RKO (cell line): ENCODE measurements around the gene KATNA1.
"Not testable (repeated sequence)": the region's sequence is repeated elsewhere in the genome, so short reads cannot be mapped to it uniquely, and the experiment has no call there.

Experiments
- DNase-seq: peaks from one replicate; pipeline ENCODE4 v3.0.0-alpha.2; 2016; ENCODE audit warnings: low spot score

KATNA1 gene

GRCh38 chr6:149648148-149649145, at the start of gene KATNA1:
TSS of gene KATNA1 (minus strand) at chr6:149648714. CDS start at chr6:149638547, 10,167 bp downstream.
- peak; percentile 90 for DNase-seq

GRCh38 chr6:149698175-149698574, 49.7 kb upstream of the KATNA1 start:
- no peak for DNase-seq

GRCh38 chr6:149696901-149697300, 48.4 kb upstream of the KATNA1 start:
- no peak for DNase-seq

GRCh38 chr6:149694921-149695320, 46.4 kb upstream of the KATNA1 start:
- DNase-seq = no peak

GRCh38 chr6:149691201-149691600, 42.7 kb upstream of the KATNA1 start:
- DNase-seq = no peak

- DNase-seq = no peak
These were observed 37.7 kb upstream of the KATNA1 start for GRCh38 chr6:149686230-149686629.

GRCh38 chr6:149683256-149683859, 34.8 kb upstream of the KATNA1 start:
- no peak for DNase-seq

- DNase-seq = not testable (repeated sequence)
These were observed 33.3 kb upstream of the KATNA1 start for GRCh38 chr6:149681845-149682244.

GRCh38 chr6:149681209-149681608, 32.7 kb upstream of the KATNA1 start:
- no peak for DNase-seq

- no peak for DNase-seq
These were observed 32.0 kb upstream of the KATNA1 start for GRCh38 chr6:149680503-149680902.

GRCh38 chr6:149672265-149672664, 23.8 kb upstream of the KATNA1 start:
- not testable (repeated sequence) for DNase-seq

GRCh38 chr6:149660028-149660427, 11.5 kb upstream of the KATNA1 start:
- no peak for DNase-seq

GRCh38 chr6:149657441-149657840, 8.9 kb upstream of the KATNA1 start:
- DNase-seq = no peak

GRCh38 chr6:149651056-149651455, 2.5 kb upstream of the KATNA1 start:
- DNase-seq = no peak

GRCh38 chr6:149646599-149646998, 1.9 kb downstream of the KATNA1 start:
- no peak for DNase-seq

- DNase-seq = no peak
These were observed 5.5 kb downstream of the KATNA1 start for GRCh38 chr6:149642829-149643580.

- peak; percentile 33 for DNase-seq
These were observed 12.4 kb downstream of the KATNA1 start for GRCh38 chr6:149636124-149636523.

- DNase-seq = no peak
These were observed 14.2 kb downstream of the KATNA1 start for GRCh38 chr6:149634315-149634714.

- no peak for DNase-seq
These were observed 19.5 kb downstream of the KATNA1 start for GRCh38 chr6:149628875-149629510.

- no peak for DNase-seq
These were observed 20.8 kb downstream of the KATNA1 start for GRCh38 chr6:149627672-149628071.

GRCh38 chr6:149615805-149616204, 32.7 kb downstream of the KATNA1 start:
- no peak for DNase-seq

- no peak for DNase-seq
These were observed 34.2 kb downstream of the KATNA1 start for GRCh38 chr6:149614337-149614736.
